UCSD-AML1 (cell line): ENCODE measurements around the gene HOXD12.

Experiments used
- DNase-seq: peaks from one replicate; lab custom pipeline; 2025; ENCODE audit not compliant: unreplicated experiment; lab: John Stamatoyannopoulos, UW

Gene HOXD12

DNA sequence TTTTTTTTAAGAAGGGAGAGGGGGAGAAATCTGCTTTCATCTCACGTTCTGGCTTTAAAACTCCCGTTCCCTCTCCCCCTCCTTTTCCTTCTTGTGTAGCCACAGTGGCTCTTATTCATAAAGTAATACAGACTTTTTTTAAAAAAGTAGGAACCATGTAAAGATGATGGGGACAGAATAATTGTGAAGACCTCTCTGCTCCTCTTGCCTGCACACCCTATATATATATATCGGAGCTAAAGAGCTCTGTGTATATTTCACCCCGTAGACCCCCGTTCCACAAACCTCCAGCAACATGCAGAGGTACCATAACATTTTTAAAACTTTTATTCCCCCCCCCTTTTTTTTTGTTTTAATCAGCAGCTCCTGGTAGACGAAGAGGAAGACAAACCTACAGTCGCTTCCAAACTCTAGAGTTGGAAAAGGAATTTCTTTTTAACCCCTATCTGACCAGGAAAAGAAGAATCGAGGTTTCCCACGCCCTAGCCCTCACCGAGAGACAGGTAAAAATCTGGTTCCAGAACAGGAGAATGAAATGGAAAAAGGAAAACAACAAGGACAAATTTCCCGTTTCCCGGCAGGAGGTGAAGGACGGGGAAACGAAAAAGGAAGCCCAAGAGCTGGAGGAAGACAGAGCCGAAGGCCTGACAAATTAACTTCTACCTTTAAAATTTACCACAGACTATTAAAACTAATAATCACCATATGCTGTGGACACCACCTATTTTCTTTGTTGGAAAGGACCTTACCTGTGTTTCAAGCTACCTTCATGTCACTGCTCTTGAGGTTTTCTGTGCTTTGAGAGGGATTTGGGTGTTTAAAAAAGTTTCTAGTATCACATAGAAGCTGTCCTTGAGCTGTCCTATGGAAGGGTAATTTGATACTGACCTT lies 31.6 kb downstream of the HOXD12 start:
- DNase-seq: no peak

DNA sequence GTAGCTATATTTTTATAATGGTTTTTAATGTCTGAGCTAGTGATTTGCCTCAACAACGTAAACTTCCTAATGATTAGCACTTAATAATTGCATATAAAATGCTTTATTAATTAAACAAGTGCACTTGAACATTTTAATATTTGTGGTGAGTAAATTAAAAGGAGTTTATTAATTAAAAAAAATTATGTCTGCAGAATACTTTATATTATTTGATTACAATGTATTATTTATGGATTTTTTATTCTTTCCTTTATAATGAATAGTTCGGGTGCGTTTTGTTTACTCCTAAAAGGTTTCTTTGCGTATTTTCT lies 32.2 kb downstream of the HOXD12 start:
- no peak for DNase-seq

DNA sequence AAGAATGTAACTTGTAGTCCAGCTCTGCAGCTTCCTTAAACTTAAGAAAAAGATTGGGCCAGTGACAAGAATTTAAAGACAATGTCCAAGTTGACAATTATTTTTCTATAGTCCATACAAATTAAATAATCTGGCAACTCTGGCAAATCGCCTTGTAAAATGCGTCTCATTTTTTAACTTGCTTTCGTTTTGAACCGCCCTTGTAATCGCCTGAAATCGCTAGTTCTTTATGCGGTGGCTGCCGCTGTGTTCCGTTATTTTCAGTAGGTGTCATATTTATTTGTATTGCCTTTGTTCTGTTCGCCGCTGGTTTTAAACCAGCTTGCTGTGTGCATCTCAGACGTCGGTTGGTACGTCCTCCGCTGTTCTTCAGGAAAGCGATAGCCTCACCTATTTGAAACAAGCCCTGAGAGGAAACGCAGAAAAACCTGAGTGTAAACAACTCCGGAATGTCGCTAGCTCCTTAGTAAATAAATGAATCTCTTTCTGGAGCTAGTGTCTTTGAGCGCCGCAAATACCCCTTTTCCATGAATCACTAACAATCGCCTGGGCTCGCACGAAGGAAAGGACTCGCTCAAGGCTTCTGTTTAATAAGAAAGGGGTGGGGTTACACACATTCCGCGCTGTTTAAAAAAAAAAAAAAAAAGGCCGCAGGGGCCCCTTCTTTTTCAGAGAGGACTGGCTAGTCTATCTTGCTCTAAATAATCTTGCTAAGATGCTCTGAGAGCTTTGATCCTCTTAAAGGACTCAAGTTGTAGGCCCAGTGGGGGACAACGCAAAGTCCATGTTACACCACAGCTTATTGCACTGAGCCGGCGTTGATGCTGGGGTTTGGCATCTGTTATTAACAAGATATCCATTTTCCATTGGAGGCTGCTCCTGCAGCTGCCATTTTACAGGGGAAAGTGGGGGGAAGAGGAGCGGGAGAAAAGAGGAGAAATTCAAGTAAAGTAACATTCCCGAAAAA lies 32.9 kb downstream of the HOXD12 start:
- no peak for DNase-seq

DNA sequence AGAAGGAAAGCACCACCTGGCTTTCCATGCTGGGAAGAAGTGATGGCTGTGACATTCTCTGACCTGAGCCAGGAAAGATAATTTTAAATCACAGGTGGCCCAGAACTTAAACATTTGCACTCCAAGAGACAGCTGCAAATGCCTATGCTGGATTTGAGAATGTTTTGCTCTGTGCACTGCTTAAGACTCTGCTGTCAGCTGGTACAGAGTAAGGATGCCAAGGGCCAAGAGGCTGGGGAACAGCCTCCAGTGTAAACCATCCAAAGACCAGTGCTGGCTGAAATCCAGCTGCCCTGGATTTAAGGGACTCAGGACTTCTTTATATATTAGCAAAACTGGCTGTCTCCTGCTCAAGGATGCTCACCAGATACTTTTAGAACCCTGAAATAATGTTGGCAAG lies 33.8 kb downstream of the HOXD12 start:
- no peak for DNase-seq

DNA sequence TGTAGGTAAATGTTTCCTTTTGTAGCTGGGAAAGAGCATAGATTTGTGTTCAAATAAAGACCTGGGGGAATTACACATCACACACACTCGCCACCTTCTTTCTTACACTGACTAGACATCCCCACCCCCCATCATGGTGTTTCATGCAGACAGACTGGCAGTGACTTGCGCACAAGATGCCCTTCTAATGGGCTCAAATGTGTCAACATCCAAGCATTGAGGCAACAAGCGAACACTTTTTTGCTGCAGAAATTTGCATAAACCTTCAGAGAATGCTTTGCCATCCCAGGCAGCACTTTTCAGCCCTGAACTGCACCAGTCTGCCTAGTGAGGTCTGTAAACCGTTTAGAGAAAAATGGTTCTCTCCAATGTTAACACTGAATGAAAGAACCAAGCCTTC lies 34.4 kb downstream of the HOXD12 start:
- DNase-seq: no peak

DNA sequence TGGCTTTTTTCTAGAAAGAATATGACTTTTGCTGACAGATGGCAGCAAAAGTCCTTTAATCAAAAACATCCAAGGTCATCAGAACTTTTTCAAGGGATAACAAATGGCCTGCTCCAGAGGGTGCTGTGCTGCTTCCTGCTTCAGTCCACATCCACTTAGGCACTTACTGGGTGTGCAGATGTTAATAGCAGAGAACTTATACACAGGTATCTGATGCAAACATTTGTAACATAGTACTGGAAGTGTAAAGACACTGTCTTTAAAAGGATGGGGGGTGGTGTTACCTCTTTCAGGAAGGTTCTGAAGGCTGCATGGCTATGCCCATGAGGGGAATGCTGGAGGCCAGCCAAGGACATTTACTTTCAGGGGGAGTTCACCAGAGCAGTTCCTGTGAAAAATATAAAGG lies 35.4 kb downstream of the HOXD12 start:
- DNase-seq: no peak

DNA sequence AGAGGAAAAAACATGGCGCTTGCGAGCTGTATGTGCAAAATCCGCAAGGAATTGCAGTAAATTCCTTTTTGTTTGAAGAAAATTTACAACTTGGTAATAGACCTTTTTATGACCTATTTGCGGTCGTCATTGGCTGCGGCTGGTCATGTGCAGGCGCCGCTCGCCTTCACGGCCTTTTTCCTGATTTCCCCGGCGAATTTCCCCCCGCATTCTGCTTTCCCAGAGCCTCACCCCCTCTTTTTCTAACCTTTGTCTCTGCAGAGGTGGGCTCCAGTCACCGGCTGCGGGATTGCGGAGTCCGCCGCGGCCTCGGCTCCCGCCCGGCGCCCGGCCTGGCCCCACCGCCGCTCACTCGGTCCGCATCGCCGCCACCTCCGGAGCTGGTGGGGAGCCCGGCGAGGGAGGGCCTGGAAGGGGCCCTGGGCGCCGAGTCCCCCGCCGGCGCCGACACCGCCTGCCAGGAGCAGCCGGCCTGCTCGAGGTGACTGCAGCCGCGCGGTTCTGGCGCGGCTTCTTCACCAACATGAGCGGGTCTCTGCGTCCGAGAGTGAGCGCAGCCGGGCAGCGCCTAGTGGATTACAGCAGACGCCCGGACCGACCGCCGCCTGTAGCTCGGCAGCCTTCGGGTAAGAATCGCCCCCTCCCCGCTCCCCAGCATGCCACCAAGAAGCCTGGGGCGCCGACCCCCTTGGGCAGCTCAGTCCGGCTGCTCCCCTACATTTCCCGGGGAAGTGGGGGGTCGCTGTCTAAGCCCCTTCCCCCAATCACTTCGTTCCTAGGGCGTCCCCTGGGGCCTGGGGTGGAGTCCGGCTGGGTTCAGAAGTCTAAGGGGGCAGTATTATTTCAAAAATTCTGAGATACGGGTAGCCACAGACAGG lies 37.0 kb downstream of the HOXD12 start:
- no peak for DNase-seq

DNA sequence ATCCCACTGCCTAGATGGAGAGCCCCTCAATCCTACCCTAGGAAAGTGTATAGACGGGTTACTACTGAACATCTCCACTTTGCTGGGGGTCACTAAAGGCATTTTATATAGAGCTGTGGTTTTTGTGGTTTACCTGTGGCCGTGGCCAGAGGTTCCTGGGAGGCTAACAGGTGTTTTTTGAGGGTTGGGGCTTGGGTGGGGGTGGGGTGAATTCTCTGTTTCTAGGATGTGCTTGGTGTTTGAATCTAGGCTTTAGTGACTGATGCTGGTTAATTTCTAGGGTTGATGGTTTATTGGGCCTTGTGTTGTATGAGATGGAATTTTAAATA lies 37.6 kb downstream of the HOXD12 start:
- no peak for DNase-seq

DNA sequence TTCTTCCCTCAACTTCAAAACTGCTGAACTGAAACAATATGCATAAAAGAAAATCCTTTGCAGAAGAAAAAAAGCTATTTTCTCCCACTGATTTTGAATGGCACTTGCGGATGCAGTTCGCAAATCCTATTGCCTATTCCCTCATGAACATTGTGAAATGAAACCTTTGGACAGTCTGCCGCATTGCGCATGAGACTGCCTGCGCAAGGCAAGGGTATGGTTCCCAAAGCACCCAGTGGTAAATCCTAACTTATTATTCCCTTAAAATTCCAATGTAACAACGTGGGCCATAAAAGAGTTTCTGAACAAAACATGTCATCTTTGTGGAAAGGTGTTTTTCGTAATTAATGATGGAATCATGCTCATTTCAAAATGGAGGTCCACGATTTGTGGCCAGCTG lies 38.3 kb downstream of the HOXD12 start:
- DNase-seq: no peak

DNA sequence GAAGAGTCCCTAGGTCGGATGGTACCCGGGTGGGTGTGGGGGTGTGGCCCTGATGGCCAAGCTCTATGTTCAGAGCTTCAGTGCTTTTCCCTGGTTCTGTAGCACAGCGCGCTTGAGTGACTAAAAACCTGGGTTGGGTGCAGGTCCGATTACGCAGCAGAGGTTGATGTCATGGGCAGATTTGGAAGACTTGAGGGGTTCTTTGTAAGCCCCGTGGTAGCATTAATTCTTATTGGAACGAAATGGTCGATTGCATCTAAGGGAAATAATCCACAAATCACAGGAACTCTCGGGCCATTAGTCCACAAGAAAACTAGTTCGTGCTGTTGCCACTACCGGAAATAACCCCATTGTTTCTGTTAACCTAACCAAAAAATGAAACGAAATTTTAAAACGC lies 38.9 kb downstream of the HOXD12 start:
- DNase-seq: no peak

DNA sequence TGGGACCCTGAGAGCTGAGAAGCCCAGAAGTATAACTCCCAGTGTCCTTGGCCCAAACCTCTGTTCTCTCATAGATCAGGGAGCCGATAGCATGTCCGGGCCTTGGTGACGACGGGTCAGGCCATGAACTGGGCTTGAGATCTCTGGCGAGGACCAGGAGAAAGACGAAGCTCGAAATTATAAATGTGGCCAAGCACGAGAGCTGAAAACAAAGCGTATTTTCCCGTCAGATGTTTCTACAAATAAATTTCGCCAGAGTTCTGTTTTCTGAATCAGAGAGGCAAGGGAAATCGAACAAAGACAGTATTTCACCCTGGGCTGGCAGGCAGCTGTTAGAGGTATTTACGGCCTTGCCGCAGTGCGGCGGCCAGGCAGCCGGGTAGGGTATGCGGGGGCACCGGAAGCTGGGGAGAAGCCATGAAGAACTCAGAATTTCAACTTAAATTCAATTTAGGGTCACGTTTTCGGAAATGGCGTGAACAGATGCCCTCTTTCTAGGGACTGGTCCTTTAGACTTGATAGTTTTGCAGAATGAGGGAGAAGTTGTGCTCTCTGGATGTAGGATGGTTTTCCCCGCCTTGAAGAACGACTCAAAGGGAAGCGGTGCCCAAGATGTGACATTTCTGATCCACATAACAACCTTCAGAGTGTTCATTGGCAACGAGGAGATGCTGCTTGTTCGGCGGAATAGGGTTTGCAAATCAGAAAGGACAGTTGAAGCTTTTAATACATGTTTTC lies 39.5 kb downstream of the HOXD12 start:
- DNase-seq: no peak

DNA sequence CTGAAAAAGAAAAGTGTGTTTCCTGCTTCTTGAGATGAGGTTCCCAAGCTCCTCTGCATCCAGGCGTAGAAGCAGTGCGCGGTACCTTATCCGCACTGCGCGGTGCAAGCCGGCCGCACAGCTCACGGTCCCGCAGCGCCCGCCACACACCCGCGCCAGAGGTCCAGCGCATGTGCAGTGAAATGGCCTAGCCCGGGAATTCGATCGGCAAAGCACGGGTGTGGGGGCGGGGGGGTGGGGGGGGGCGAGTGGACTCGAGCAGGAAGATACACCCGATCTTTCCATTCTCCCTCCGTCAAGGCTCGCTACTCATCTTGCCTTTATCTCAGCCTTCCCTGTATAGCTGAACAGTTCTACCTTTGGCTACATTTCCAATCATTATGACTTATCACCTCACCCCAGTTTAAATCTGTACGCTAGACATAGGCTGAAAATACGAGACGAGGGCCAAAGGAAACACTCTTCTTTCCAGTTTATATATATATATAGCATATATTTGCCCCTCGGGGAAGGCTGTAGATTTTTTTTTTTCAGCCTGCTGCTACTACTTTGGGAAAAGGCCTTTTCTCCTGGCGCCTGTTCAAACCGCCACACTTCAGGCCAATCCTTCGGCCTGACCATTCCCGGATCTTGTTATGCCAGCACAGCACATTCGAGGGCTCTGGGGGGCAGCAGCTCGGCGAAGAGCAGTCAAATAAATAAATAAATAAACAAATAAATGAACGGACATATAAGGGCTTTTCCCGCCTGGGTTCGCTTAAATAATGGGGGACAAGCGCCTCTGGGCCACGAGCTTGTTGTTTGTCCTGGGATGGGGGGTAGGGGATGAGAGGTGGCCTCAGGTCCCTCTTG lies 40.3 kb downstream of the HOXD12 start:
- DNase-seq: no peak

DNA sequence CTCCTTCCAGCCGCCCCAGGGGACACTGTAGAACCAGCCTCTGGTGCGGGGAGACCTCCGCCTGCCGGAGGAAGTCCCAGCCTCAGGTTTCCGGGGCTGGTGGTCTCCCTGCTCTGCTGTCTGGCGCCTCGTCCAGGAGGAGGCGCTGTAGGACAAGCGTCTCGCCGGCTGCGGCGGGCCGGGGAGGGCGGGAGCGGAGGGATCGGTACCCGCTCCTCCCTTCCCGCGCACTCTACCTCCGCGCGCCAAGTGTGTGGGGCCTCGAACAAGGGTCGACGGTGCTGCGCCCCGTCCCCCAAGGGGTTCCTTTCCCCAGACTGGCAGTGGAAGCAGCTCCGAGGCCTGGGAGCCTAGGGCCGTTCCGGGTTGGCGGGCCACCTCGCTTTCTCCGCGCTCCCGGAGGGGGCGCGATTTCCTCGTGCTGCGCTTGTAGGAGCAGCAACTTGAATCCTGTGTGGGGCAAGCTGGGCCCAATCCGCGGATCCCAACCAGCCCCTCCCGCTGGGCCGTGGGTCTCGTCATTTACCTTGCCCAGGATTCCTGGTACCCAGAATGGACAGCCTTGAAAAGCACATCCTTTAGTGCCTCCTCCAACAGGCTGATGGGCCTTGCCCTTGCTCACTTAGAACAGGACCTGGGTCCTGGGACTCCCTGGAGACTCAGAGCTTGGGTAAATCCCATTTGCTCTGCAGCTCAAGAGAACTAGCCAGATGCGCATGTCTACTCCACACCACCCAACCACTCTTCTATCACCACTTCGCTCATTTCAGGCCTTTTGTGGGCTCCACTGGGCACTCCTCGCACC lies 41.1 kb downstream of the HOXD12 start:
- peak; percentile 87 for DNase-seq

DNA sequence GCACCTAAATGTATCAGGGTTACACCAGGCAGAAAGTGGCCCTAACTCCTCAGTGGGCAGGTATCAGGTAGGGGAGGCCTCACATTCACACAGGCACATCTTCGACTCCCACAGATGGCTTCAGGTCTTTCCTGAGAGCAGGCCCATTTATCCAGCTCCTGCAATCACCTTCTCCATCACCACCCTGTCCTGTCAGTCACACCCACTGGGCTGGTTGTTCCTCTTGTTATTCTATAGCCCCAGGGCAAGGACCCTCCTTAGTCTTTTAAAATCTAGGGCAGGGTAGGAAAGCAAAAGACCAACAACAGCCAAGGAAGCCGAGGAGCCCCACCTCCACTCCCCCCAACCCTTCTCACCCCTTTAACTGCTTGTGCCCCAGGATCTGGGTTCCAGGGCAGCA lies 42.7 kb downstream of the HOXD12 start:
- DNase-seq: no peak

DNA sequence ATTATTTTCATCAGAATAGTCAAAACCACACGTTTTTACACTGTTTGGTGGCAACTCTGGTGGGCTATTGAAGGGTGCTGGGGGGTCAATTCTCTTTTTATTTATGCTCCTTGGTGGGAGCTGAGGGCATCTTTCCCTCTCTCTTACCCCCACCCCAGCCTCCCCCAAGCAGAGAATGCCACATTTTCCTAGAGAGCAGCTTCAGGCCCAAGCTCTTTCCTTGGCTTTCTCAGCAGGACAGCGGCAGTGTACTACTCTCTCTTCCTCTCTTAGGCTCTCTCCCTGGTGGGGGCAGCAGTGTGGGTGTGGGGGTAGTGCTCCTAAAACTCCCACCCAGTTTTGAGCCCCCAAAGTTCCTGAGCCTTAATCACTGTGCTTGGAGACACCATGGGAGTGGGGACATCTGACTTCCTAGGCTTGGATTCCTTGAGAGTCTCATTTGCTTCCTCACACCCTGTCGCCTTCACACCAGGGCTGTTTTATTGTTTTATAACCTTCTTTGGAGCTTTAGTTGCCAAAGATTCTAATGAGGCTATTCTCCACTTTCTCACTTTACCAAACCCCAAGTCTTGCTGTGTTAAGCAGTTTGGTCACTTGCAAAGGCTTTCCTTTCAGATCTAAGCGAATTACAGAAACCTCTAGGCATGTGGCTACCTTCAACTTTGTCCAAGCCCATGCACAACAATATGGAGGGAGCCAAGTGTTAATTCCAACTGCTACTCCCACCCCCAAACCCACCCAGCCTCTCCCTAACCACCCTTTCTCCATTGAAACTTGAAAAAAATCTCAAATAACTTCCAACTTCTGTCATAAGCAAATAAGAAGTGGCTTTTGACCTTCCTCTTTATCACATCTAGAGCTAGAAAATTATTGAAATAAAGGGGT lies 45.7 kb downstream of the HOXD12 start:
- no peak for DNase-seq

DNA sequence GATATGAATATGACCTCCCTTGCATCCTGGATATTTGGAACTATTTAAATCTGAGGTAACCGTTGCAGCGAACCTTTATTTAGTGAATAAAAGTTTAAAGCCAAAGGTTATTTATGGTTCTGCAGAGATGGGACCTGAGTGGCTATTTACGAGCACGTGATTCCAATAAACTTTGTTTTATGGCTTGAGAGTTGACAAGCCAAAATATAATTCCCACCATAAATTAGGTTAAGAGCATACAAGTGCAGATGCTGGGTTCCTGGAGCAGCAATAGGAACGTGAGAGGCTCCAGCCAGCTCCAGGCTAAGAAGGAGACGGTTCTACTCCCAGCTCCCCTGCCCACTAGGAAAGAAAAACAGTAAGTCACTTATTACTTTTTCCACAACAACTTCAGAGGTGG lies 46.5 kb downstream of the HOXD12 start:
- DNase-seq: no peak

DNA sequence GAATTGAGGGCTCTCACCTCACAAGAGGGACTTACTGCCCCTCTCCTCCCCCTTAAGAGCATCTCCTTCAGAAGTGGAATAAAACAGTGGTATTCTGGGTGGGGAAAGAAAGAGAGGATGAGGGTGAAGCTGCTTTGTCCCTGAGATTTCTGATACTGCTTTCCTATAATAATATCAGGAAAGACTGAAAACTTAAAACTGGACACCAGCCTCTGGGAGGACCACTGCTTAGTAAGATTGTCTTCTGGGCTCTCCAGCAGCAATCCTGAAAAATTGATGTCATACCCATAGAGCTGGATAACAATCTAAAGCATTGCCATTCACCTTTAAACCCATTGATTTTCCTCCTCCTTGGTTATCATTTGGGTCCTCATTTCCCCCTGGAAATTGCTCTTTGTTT lies 47.0 kb downstream of the HOXD12 start:
- no peak for DNase-seq

DNA sequence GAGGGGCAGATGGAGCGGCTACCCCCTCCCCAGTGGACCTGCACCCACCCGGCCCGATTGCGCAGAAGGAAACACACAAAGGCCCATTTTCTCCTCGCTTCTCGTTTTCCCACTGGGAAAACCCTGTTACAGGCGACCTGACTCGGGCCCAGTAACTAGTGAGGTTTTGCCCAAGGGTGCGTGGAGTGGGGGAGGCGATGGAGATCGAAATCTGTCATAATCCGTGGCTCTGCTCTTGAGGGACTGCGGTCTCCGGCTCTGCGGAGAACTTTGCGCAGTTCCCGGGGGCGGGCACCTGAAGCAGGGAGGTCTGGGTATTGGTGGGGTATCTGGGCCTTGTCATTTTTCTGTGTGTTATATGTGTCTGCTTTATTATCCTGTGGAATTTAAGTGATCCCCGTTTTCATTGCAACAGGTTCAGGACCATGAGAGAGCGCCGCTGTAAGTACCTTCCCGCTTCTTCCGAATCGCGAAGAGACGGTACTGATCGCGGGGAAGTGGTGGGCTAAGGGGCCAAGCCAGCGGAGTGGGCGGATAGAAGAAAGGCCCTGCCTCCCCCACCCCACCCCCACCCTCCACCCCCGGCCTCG lies 47.7 kb downstream of the HOXD12 start:
- no peak for DNase-seq
